ENCODE measurements around the gene IL13.

GRCh38 chr5:132639706-132640130 lies 18.3 kb upstream of the IL13 start:
- TF ChIP-seq CTCF (IDR thresholded peaks at IDR 0.05) (no peak), POLR2A (IDR thresholded peaks at IDR 0.05) (no peak)
